ENCODE results near the gene ZBTB5. TPM values are rescaled to one million over a fixed set of nuclear protein-coding genes. Genes with fewer than 3 reads are reported as not detected.
"Not testable (repeated sequence)": the region's sequence is repeated elsewhere in the genome, so short reads cannot be mapped to it uniquely, and the experiment has no call there.

ZBTB5 gene, protein sequence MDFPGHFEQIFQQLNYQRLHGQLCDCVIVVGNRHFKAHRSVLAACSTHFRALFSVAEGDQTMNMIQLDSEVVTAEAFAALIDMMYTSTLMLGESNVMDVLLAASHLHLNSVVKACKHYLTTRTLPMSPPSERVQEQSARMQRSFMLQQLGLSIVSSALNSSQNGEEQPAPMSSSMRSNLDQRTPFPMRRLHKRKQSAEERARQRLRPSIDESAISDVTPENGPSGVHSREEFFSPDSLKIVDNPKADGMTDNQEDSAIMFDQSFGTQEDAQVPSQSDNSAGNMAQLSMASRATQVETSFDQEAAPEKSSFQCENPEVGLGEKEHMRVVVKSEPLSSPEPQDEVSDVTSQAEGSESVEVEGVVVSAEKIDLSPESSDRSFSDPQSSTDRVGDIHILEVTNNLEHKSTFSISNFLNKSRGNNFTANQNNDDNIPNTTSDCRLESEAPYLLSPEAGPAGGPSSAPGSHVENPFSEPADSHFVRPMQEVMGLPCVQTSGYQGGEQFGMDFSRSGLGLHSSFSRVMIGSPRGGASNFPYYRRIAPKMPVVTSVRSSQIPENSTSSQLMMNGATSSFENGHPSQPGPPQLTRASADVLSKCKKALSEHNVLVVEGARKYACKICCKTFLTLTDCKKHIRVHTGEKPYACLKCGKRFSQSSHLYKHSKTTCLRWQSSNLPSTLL
- 13.5 TPM for total RNA-seq
- 10 to 100 TPM; 12.6 to 18.2 (median 15.4) TPM for polyA plus RNA-seq (ENCODE audit: insufficient read depth in 1 of 8, insufficient read length in 8 of 8, low replicate concordance in 1 of 8)
- long read RNA-seq, donor 1, full-length matches to known transcripts = 1 of 1 reads
- long read RNA-seq, donor 1, partial matches to known transcripts = 0 of 1 reads
- long read RNA-seq, donor 1, other reads (novel, unspliced or antisense) = 0 of 1 reads
- long read RNA-seq, donor 2 = 0 reads
- long read RNA-seq, donor 3, full-length matches to known transcripts = 2 of 2 reads
- long read RNA-seq, donor 3, partial matches to known transcripts = 0 of 2 reads
- long read RNA-seq, donor 3, other reads (novel, unspliced or antisense) = 0 of 2 reads
- long read RNA-seq, donor 4, full-length matches to known transcripts = 1 of 1 reads
- long read RNA-seq, donor 4, partial matches to known transcripts = 0 of 1 reads
- long read RNA-seq, donor 4, other reads (novel, unspliced or antisense) = 0 of 1 reads
- long read RNA-seq, donor 5, full-length matches to known transcripts = 7 of 7 reads
- long read RNA-seq, donor 5, partial matches to known transcripts = 0 of 7 reads
- long read RNA-seq, donor 5, other reads (novel, unspliced or antisense) = 0 of 7 reads
- long read RNA-seq, donor 6, full-length matches to known transcripts = 5 of 5 reads
- long read RNA-seq, donor 6, partial matches to known transcripts = 0 of 5 reads
- long read RNA-seq, donor 6, other reads (novel, unspliced or antisense) = 0 of 5 reads
- long read RNA-seq, donor 7, full-length matches to known transcripts = 5 of 5 reads
- long read RNA-seq, donor 7, partial matches to known transcripts = 0 of 5 reads
- long read RNA-seq, donor 7, other reads (novel, unspliced or antisense) = 0 of 5 reads
- long read RNA-seq, donor 8, full-length matches to known transcripts = 4 of 4 reads
- long read RNA-seq, donor 8, partial matches to known transcripts = 0 of 4 reads
- long read RNA-seq, donor 8, other reads (novel, unspliced or antisense) = 0 of 4 reads
- long read RNA-seq, donor 9, full-length matches to known transcripts = 2 of 2 reads
- long read RNA-seq, donor 9, partial matches to known transcripts = 0 of 2 reads
- long read RNA-seq, donor 9, other reads (novel, unspliced or antisense) = 0 of 2 reads
- long read RNA-seq, donor 10, full-length matches to known transcripts = 5 of 5 reads
- long read RNA-seq, donor 10, partial matches to known transcripts = 0 of 5 reads
- long read RNA-seq, donor 10, other reads (novel, unspliced or antisense) = 0 of 5 reads
- long read RNA-seq, donor 11, full-length matches to known transcripts = 4 of 4 reads
- long read RNA-seq, donor 11, partial matches to known transcripts = 0 of 4 reads
- long read RNA-seq, donor 11, other reads (novel, unspliced or antisense) = 0 of 4 reads

DNA sequence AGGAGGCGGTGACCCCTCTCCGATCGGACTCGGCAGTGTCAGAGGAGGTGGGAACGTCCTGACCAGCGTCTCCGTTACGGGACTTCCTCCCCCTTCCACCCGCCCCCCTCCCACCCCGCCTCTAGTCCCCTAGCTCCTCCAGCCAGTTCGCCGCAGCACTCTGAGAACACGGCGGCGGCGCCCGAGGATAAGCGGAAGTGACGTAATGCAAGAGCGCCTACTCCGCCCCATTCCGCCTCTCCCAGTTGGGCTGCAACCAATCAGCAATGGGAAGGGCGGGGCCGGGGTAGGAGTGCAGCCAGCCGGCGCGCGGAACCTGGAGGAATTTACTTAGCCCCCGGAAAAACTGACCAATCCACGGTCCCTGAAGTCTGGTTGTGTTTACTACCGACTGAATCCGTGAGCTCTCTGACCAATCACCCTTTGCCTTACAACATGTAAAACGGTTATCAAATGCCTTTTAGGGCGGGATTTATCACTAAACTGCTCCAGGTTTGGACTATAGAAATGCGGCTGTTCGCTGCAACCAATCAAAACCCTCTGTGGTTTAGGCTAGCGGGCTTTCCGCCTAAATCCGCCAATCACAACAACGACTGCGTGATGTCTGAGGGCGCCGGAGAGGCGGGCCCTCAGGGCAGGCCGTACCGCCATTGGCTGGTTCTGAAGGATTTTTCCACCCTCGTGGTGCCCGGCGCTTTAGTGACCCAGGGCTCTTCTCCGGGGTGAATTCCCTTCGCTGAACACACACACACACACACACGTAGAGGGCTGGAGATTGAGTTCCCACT, at the start of gene ZBTB5:
ZBTB5 (minus strand) TSS at position 202 of the 788 bp plus-strand sequence. CDS start 22,899 bp downstream, outside the sequence.
- Histone ChIP-seq H3K27ac (ENCODE audit: low read length) (peak within 1 kb of the TSS; percentile 100), H3K9me3 (replicated peaks; ENCODE audit: control insufficient read depth, low read depth, low read length) (no peaks in the 10 kb centered on the region), H3K4me3 (ENCODE audit: low read length) (peak within 1 kb of the TSS; percentile 86), H3K4me1 (ENCODE audit: control insufficient read depth, insufficient read depth, low read length) (peaks cover 11% of the 10 kb centered on the region), H3K36me3 (ENCODE audit: control insufficient read depth, insufficient read depth, low read length) (no peaks in the 10 kb centered on the region), H3K27me3 (ENCODE audit: control insufficient read depth, insufficient read depth, low read length) (no peaks in the 10 kb centered on the region)
- WGBS (ENCODE audit: insufficient coverage) = 0% methylated on average over 23 of the region's 52 CpGs
- peak; percentile 100 for DNase-seq

DNA sequence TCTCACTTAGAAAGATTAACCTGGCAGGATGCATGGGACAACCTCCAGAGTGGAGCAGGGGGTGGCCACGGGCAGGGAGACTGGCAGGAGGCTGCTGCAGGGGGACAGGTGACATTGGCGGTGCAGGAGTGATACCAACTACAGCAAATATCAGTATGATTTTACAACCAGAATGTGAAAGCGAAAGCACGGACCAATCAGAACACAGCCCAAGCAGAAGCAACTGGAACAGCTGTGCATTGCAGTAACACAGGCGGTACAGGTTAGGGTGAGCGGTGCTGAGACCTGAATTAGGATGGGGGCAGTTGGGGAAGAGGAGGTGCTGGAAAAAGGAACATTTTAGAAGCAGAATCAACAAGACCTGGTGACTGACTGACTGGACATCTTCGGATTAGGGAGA, 49.7 kb upstream of the ZBTB5 start:
- Histone ChIP-seq H3K36me3 (ENCODE audit: control insufficient read depth, insufficient read depth, low read length) (peaks cover 65% of the 10 kb centered on the region), H3K4me3 (ENCODE audit: low read length) (no peak overlapping the region), H3K4me1 (ENCODE audit: control insufficient read depth, insufficient read depth, low read length) (no peaks in the 10 kb centered on the region), H3K27me3 (ENCODE audit: control insufficient read depth, insufficient read depth, low read length) (no peaks in the 10 kb centered on the region), H3K9me3 (replicated peaks; ENCODE audit: control insufficient read depth, low read depth, low read length) (no peaks in the 10 kb centered on the region), H3K27ac (ENCODE audit: low read length) (no peak overlapping the region)
- WGBS (ENCODE audit: insufficient coverage) = 91% methylated on average over 5 of the region's 7 CpGs
- DNase-seq = no peak

DNA sequence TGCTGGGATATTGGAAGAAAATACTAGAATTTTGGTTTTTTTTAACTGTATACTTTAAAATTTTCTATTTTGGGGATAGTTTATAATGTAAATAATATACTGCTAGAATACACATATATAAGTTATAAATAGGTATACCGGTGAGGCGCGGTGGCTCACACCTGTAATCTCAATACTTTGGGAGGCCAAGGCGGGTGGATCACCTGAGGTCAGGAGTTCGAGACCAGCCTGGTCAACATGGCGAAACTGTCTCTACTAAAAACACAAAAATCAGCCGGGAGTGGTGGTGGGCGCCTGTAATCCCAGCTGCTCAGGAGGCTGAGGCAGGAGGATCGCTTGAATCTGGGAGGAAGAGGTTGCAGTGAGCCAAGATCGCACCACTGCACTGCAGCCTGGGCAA, 49.2 kb upstream of the ZBTB5 start:
- not testable (repeated sequence) for H3K27me3 ChIP-seq (ENCODE audit: control insufficient read depth, insufficient read depth, low read length); DNase-seq
- peaks cover 68% of the 10 kb centered on the region for H3K36me3 ChIP-seq (ENCODE audit: control insufficient read depth, insufficient read depth, low read length)

DNA sequence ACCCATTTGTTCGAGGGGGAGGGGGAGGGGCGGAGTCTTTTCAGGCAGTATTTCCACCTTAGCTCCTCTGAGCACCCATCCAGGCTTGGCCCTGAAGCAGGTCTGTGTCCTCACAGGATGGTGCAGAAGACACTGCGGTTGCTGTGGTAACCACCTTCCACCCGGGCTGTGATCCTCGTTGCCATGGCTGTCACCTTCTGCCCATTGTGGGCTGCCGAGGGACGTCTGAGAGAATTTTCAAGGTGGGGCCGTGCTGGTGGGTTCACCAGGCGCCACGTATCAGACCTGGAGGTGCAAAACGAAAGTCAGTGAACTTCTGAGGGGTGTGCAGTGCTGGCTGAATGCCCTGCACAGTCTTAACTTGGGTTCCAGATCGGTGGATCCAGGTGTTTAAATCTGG, 47.2 kb upstream of the ZBTB5 start:
- Histone ChIP-seq H3K36me3 (ENCODE audit: control insufficient read depth, insufficient read depth, low read length) (peaks cover 68% of the 10 kb centered on the region), H3K27me3 (ENCODE audit: control insufficient read depth, insufficient read depth, low read length) (no peaks in the 10 kb centered on the region), H3K4me1 (ENCODE audit: control insufficient read depth, insufficient read depth, low read length) (no peaks in the 10 kb centered on the region), H3K4me3 (ENCODE audit: low read length) (no peak overlapping the region), H3K27ac (ENCODE audit: low read length) (no peak overlapping the region), H3K9me3 (replicated peaks; ENCODE audit: control insufficient read depth, low read depth, low read length) (no peaks in the 10 kb centered on the region)
- DNase-seq = no peak
- WGBS (ENCODE audit: insufficient coverage) = 72% methylated on average over 10 of the region's 12 CpGs

More for the DNA sequence above, 49.2 kb upstream of the ZBTB5 start:
- H3K4me3 ChIP-seq (ENCODE audit: low read length); H3K4me1 ChIP-seq (ENCODE audit: control insufficient read depth, insufficient read depth, low read length); H3K27ac ChIP-seq (ENCODE audit: low read length); H3K9me3 ChIP-seq (replicated peaks; ENCODE audit: control insufficient read depth, low read depth, low read length): not testable (repeated sequence)
- WGBS (ENCODE audit: insufficient coverage) = no CpG with 5 or more reads among the region's 10 CpGs

DNA sequence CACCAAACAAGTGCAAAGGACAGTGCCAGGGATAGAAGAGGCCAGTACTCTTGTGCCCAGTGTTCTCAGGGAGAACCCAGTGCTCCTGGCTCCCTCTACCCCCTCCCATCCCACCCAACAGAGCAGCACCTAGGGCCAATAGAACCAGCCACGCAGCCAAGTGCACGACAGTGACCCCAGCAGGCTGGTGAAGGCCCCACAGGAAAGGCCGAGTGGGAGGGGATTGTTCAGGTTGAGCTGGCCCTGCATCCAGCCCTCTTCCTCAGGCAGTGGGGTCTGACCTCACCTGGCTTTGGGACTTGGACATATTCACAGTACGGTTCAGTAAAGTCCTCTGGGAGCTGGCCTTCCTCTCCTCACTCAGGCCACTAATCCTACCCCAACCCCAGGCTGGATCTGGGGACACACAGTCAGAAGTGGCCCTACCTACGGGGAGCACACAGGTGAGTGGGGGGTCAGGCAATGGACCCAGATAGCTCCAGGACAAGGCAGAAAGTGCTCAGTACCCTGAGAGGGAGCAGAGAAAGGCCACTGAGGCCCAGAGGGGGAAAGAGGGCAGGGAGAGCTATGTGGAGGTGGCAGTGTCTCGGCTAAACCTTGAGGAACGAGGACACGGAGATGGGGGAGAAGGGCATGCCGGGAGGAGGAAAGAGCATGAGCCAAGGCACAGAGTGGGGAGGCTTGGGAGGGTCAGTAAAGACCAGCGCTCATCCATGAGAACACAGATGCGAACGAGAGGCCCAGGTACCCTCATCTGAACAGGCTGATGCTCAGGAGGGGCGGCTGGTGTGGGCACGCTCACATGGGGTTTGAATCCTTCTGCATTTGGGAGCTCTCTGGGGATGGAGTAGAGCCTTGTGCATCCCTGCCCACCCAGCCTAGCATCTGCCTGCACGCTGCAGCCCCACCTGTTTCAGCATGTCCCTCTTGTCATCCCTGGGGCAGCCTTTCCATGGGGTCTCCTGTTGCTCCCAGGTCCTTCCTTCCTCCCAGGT, 46.1 kb upstream of the ZBTB5 start:
- Histone ChIP-seq H3K27me3 (ENCODE audit: control insufficient read depth, insufficient read depth, low read length) (no peaks in the 10 kb centered on the region), H3K4me1 (ENCODE audit: control insufficient read depth, insufficient read depth, low read length) (no peaks in the 10 kb centered on the region), H3K27ac (ENCODE audit: low read length) (no peak overlapping the region), H3K36me3 (ENCODE audit: control insufficient read depth, insufficient read depth, low read length) (peaks cover 63% of the 10 kb centered on the region), H3K9me3 (replicated peaks; ENCODE audit: control insufficient read depth, low read depth, low read length) (no peaks in the 10 kb centered on the region), H3K4me3 (ENCODE audit: low read length) (no peak overlapping the region)
- no peak for DNase-seq
- WGBS (ENCODE audit: insufficient coverage) = 87% methylated on average over 13 of the region's 15 CpGs

DNA sequence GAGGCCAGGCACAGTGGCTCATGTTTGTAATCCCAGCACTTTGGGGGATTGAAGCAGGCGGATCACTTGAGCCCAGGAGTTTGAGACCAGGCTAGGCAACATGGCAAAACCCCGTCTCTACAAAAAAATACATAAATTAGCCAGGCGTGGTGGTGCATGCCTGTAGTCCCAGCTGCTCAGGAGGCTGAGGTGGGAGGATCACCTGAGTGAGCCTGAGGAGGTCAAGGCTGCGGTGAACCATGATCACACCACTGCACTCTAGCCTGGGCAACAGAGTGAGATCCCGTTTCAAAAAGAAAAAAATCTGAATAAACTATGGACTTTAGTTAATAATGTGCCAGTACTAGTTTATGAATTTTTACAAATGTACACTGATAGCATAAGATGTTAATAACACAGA, 44.8 kb upstream of the ZBTB5 start:
- not testable (repeated sequence) for H3K4me1 ChIP-seq (ENCODE audit: control insufficient read depth, insufficient read depth, low read length); H3K27me3 ChIP-seq (ENCODE audit: control insufficient read depth, insufficient read depth, low read length); H3K4me3 ChIP-seq (ENCODE audit: low read length); H3K27ac ChIP-seq (ENCODE audit: low read length); H3K9me3 ChIP-seq (replicated peaks; ENCODE audit: control insufficient read depth, low read depth, low read length); DNase-seq
- peaks cover 55% of the 10 kb centered on the region for H3K36me3 ChIP-seq (ENCODE audit: control insufficient read depth, insufficient read depth, low read length)
- WGBS (ENCODE audit: insufficient coverage) = no CpG with 5 or more reads among the region's 5 CpGs

DNA sequence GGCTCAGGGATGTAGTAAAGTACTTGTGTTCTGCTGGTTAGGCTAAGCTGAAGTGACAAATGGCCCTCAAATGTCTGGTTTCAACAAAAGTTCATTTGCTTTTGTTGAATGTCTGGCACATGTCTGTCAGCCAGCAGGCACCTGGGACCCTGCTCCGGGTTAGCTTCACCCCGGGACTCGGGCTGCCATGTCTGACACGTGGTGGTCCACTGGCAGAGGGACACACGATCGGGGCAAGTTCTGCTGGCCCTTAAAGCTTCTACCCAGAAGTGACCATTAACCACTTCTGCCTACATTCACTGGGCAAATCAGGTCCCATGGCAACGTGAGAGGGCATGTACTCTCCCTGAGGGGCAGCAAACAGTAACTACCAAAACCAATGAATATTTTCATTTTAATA, 44.3 kb upstream of the ZBTB5 start:
- 81% methylated on average over 6 of the region's 7 CpGs for WGBS (ENCODE audit: insufficient coverage)
- no peak for DNase-seq

DNA sequence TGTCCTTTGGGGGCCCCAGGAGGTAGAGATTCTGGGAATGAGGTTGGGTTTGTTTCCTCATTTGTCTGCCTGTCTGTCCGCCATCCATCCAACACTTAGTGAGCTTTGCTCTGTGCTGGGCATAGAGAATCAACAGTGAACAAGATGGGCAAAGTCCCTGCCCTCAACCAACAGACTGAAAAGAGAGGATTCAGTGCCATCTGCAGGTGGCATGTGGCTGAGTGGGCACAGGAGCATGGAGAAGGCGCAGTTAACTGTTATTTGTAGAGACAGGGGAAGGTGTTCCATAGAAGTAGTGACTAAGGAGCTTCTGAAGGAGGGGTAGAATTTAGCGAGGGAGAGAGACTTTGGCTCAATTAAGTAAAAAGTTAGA, 43.6 kb upstream of the ZBTB5 start:
- Histone ChIP-seq H3K36me3 (ENCODE audit: control insufficient read depth, insufficient read depth, low read length) (peaks cover 51% of the 10 kb centered on the region), H3K9me3 (replicated peaks; ENCODE audit: control insufficient read depth, low read depth, low read length) (no peaks in the 10 kb centered on the region), H3K27me3 (ENCODE audit: control insufficient read depth, insufficient read depth, low read length) (no peaks in the 10 kb centered on the region), H3K4me1 (ENCODE audit: control insufficient read depth, insufficient read depth, low read length) (no peaks in the 10 kb centered on the region), H3K4me3 (ENCODE audit: low read length) (no peak overlapping the region), H3K27ac (ENCODE audit: low read length) (no peak overlapping the region)
- DNase-seq = no peak
- WGBS (ENCODE audit: insufficient coverage) = 81% methylated on average over 2 of the region's 3 CpGs

More for the DNA sequence above, 44.3 kb upstream of the ZBTB5 start:
- Histone ChIP-seq H3K9me3 (replicated peaks; ENCODE audit: control insufficient read depth, low read depth, low read length) (no peaks in the 10 kb centered on the region), H3K27ac (ENCODE audit: low read length) (no peak overlapping the region), H3K27me3 (ENCODE audit: control insufficient read depth, insufficient read depth, low read length) (no peaks in the 10 kb centered on the region), H3K4me3 (ENCODE audit: low read length) (no peak overlapping the region), H3K36me3 (ENCODE audit: control insufficient read depth, insufficient read depth, low read length) (peaks cover 51% of the 10 kb centered on the region), H3K4me1 (ENCODE audit: control insufficient read depth, insufficient read depth, low read length) (no peaks in the 10 kb centered on the region)
